Mesodermal cell (in vitro differentiated cells): ENCODE measurements around the gene NADK.

Experiments
- H3K27ac ChIP-seq: 2 replicates; pipeline ENCODE4 v1.7.0; 2013; ENCODE audit warnings: mild to moderate bottlenecking, low read depth, low read length, moderate library complexity; ENCODE audit not compliant: severe bottlenecking
- H3K36me3 ChIP-seq: 2 replicates; pipeline ENCODE4 v1.7.1; 2013; ENCODE audit warnings: mild to moderate bottlenecking, low read length, moderate library complexity; ENCODE audit not compliant: control insufficient read depth, insufficient read depth
- H3K4me1 ChIP-seq: one replicate; pipeline ENCODE4 v1.7.1; 2013; ENCODE audit warnings: mild to moderate bottlenecking, low read length; ENCODE audit not compliant: insufficient read depth, control insufficient read depth, poor library complexity, severe bottlenecking
- H3K4me3 ChIP-seq: 2 replicates; pipeline ENCODE4 v1.7.0; 2013; ENCODE audit warnings: low read length, control low read depth, mild to moderate bottlenecking; ENCODE audit not compliant: insufficient read depth, poor library complexity, severe bottlenecking; ENCODE audit errors: extremely low read depth
- H3K9me3 ChIP-seq: 2 replicates; pipeline ENCODE4 v1.7.1; 2013; ENCODE audit warnings: mild to moderate bottlenecking, low read length, moderate library complexity; ENCODE audit not compliant: control insufficient read depth
- WGBS, 2 experiments: methylation state at CpG; one replicate each; pipeline ENCODE4 v1.1.5; 2013; ENCODE audit warnings: missing lambda C conversion rate in 2 of 2; ENCODE audit not compliant: insufficient coverage in 2 of 2; 5-methylcytosine and 5-hydroxymethylcytosine counted together

The NADK gene

GRCh38 chr1:1786836-1787605, 8.8 kb upstream of the NADK start:
- H3K4me3 ChIP-seq, result no peak overlapping the region
- no peak overlapping the region for H3K27ac ChIP-seq
- peaks cover 5% of the 10 kb centered on the region for H3K4me1 ChIP-seq
- H3K36me3 ChIP-seq, result peaks cover 83% of the 10 kb centered on the region
- 96 to 97% methylated on average over 20 of the region's 20 CpGs for WGBS, 2 experiments
- no peaks in the 10 kb centered on the region for H3K9me3 ChIP-seq

GRCh38 chr1:1785666-1786065, 7.4 kb upstream of the NADK start:
- no peak overlapping the region for H3K27ac ChIP-seq
- WGBS, 2 experiments, result 98 to 100% methylated on average over 1 to 8 of the region's 10 CpGs
- H3K4me3 ChIP-seq, result no peak overlapping the region
- H3K36me3 ChIP-seq, result peaks cover 72% of the 10 kb centered on the region
- no peaks in the 10 kb centered on the region for H3K9me3 ChIP-seq
- H3K4me1 ChIP-seq, result peaks cover 6% of the 10 kb centered on the region

GRCh38 chr1:1784933-1785332, 6.7 kb upstream of the NADK start:
- H3K4me3 ChIP-seq, result no peak overlapping the region
- H3K4me1 ChIP-seq, result peaks cover 8% of the 10 kb centered on the region
- H3K9me3 ChIP-seq, result no peaks in the 10 kb centered on the region
- peak overlapping the region; percentile 49 for H3K27ac ChIP-seq
- peaks cover 64% of the 10 kb centered on the region for H3K36me3 ChIP-seq
- WGBS, 2 experiments, result 95 to 98% methylated on average over 5 to 9 of the region's 13 CpGs

- no peaks in the 10 kb centered on the region for H3K9me3 ChIP-seq
- no peak overlapping the region for H3K27ac ChIP-seq
- no peak overlapping the region for H3K4me3 ChIP-seq
- 93 to 100% methylated on average over 5 to 8 of the region's 8 CpGs for WGBS, 2 experiments
- H3K4me1 ChIP-seq, result peaks cover 8% of the 10 kb centered on the region
- H3K36me3 ChIP-seq, result peaks cover 48% of the 10 kb centered on the region
Measured at GRCh38 chr1:1783320-1783719, 5.0 kb upstream of the NADK start.

GRCh38 chr1:1782399-1783221, 4.3 kb upstream of the NADK start:
- Histone ChIP-seq H3K36me3 (peaks cover 42% of the 10 kb centered on the region), H3K27ac (peak overlapping the region; percentile 10), H3K4me3 (no peak overlapping the region), H3K4me1 (peaks cover 8% of the 10 kb centered on the region), H3K9me3 (no peaks in the 10 kb centered on the region)
- 90% methylated on average over 35 to 36 of the region's 36 CpGs for WGBS, 2 experiments

- peaks cover 31% of the 10 kb centered on the region for H3K36me3 ChIP-seq
- H3K4me1 ChIP-seq, result peaks cover 8% of the 10 kb centered on the region
- H3K27ac ChIP-seq, result no peak overlapping the region
- WGBS, 2 experiments, result 95 to 98% methylated on average over 7 of the region's 7 CpGs
- no peaks in the 10 kb centered on the region for H3K9me3 ChIP-seq
- H3K4me3 ChIP-seq, result no peak overlapping the region
Measured at GRCh38 chr1:1781526-1781903, 3.2 kb upstream of the NADK start.

- peaks cover 24% of the 10 kb centered on the region for H3K36me3 ChIP-seq
- peaks cover 8% of the 10 kb centered on the region for H3K4me1 ChIP-seq
- WGBS, 2 experiments, result 91 to 92% methylated on average over 5 to 7 of the region's 7 CpGs
- H3K9me3 ChIP-seq, result no peaks in the 10 kb centered on the region
- no peak overlapping the region for H3K27ac ChIP-seq
- H3K4me3 ChIP-seq, result no peak overlapping the region
Measured at GRCh38 chr1:1780598-1781525, 2.6 kb upstream of the NADK start.

GRCh38 chr1:1779691-1780597, 1.7 kb upstream of the NADK start:
- Histone ChIP-seq H3K9me3 (no peaks in the 10 kb centered on the region), H3K4me1 (peaks cover 7% of the 10 kb centered on the region), H3K4me3 (no peak overlapping the region), H3K36me3 (peaks cover 15% of the 10 kb centered on the region), H3K27ac (no peak overlapping the region)
- 40 to 46% methylated on average over 13 to 14 of the region's 19 CpGs for WGBS, 2 experiments

GRCh38 chr1:1779320-1779675, 1.0 kb upstream of the NADK start:
- H3K4me1 ChIP-seq, result peaks cover 5% of the 10 kb centered on the region
- H3K27ac ChIP-seq, result no peak overlapping the region
- H3K36me3 ChIP-seq, result peaks cover 15% of the 10 kb centered on the region
- no peak overlapping the region for H3K4me3 ChIP-seq
- no peaks in the 10 kb centered on the region for H3K9me3 ChIP-seq
- WGBS, 2 experiments, result 57 to 66% methylated on average over 7 of the region's 11 CpGs
